Keratinocyte (primary cell): ENCODE data around the gene IFITM5.
"Not testable (repeated sequence)": the region's sequence is repeated elsewhere in the genome, so short reads cannot be mapped to it uniquely, and the experiment has no call there.

Source experiments
- EZH2 ChIP-seq: IDR thresholded peaks from one replicate; pipeline ENCODE4 v1.6.1; 2012; ENCODE audit warnings: inconsistent platforms, mild to moderate bottlenecking, low read length, moderate library complexity
- TF ChIP-seq, protein P1 (sequence below), 3 experiments: IDR thresholded peaks in 1 of 3; conservative IDR thresholded peaks in 1 of 3; optimal IDR thresholded peaks in 1 of 3; 2 replicates in 2 of 3; 3 replicates in 1 of 3; pipeline versions ENCODE3 to v1.5.1; 2011; ENCODE audit warnings: low read length in 3 of 3, mild to moderate bottlenecking in 3 of 3, moderate library complexity in 2 of 3, control low read depth in 1 of 3, inconsistent platforms in 1 of 3; ENCODE audit not compliant: insufficient read depth in 2 of 3; ENCODE audit errors: extremely low read depth in 1 of 3

DNA sequence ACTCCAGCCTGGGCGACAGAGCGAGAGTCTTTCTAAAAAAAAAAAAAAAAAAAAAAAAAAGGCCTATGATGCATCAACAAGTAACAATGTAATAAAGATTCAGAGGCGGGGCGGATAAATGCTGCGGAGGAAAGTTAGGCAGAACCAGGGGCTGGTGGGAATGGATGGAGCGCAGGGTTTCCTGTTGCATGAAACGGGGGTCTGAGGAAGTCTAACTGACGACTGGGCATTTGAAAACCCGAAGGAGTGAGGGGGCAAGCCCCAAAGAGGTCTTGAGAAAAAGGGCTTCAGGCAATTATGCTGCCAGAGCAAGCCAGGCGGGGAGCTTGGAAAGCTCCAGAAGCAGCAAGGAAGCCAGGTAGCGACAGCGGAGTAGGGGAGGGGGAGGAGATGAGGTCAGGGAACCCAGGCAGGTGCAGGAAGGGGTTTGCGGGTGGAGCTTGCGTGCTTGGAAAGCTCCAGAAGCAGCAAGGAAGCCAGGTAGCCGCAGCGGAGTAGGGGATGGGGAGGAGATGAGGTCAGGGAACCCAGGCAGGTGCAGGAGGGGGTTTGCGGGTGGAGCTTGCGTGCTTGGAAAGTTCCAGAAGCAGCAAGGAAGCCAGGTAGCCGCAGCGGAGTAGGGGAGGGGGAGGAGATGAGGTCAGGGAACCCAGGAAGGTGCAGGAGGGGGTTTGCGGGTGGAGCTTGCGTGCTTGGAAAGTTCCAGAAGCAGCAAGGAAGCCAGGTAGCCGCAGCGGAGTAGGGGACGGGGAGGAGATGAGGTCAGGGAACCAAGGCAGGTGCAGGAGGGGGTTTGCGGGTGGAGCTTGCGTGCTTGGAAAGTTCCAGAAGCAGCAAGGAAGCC is 12.1 kb downstream of the IFITM5 start:
- TF ChIP-seq, protein P1, sequence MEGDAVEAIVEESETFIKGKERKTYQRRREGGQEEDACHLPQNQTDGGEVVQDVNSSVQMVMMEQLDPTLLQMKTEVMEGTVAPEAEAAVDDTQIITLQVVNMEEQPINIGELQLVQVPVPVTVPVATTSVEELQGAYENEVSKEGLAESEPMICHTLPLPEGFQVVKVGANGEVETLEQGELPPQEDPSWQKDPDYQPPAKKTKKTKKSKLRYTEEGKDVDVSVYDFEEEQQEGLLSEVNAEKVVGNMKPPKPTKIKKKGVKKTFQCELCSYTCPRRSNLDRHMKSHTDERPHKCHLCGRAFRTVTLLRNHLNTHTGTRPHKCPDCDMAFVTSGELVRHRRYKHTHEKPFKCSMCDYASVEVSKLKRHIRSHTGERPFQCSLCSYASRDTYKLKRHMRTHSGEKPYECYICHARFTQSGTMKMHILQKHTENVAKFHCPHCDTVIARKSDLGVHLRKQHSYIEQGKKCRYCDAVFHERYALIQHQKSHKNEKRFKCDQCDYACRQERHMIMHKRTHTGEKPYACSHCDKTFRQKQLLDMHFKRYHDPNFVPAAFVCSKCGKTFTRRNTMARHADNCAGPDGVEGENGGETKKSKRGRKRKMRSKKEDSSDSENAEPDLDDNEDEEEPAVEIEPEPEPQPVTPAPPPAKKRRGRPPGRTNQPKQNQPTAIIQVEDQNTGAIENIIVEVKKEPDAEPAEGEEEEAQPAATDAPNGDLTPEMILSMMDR (optimal IDR thresholded peaks at IDR 0.05 in 1 of 3, IDR thresholded peaks at IDR 0.05 in 1 of 3, conservative IDR thresholded peaks at IDR 0.05 in 1 of 3; ENCODE audit: extremely low read depth in 1 of 3, insufficient read depth in 2 of 3, low read length in 3 of 3), result not testable (repeated sequence)
- not testable (repeated sequence) for TF ChIP-seq EZH2
